Mammary epithelial cell (primary cell): ENCODE results near the gene WASF2.

Experiments
- CTCF ChIP-seq, 2 donors: IDR thresholded peaks in 1 of 2; conservative IDR thresholded peaks in 1 of 2; 2 replicates each; pipeline ENCODE4 v1.5.1; 2011 to 2012; ENCODE audit warnings: inconsistent platforms in 2 of 2, low read length in 2 of 2, mild to moderate bottlenecking in 2 of 2, control low read depth in 1 of 2, low read depth in 1 of 2; ENCODE audit not compliant: insufficient read depth in 1 of 2; ENCODE audit errors: extremely low read depth in 1 of 2
- EZH2 ChIP-seq: IDR thresholded peaks from 2 replicates; pipeline ENCODE4 v1.6.1; 2012; ENCODE audit warnings: low read length, inconsistent platforms, borderline replicate concordance

GRCh38 chr1:27363766-27364695 is 125.9 kb downstream of the WASF2 start:
- TF ChIP-seq CTCF (conservative IDR thresholded peaks at IDR 0.05 in 1 of 2, IDR thresholded peaks at IDR 0.05 in 1 of 2; ENCODE audit: extremely low read depth in 1 of 2, insufficient read depth in 1 of 2, low read depth in 1 of 2, low read length in 2 of 2) (no peak), EZH2 (no peak)
